GM21447 (cell line): Measurements from ENCODE around the gene GALNT18.
A peak's percentile ranks its signal among the peaks of the same experiment; 100 is the strongest.

Experiments used
- ATAC-seq: cut with Tn5 transposase; IDR thresholded peaks from one replicate; pipeline ENCODE4 v1.9.1; 2021; ENCODE audit not compliant: unreplicated experiment

The GALNT18 gene

GRCh38 chr11:11289669-11290068, 332.1 kb downstream of the GALNT18 start:
- no peak for ATAC-seq

- no peak for ATAC-seq
These were observed 332.7 kb downstream of the GALNT18 start for GRCh38 chr11:11288972-11289616.

GRCh38 chr11:11284481-11284880, 337.3 kb downstream of the GALNT18 start:
- no peak for ATAC-seq

GRCh38 chr11:11281626-11282025, 340.2 kb downstream of the GALNT18 start:
- ATAC-seq, result no peak

- no peak for ATAC-seq
These were observed 341.0 kb downstream of the GALNT18 start for GRCh38 chr11:11280826-11281225.

- ATAC-seq, result no peak
These were observed 341.7 kb downstream of the GALNT18 start for GRCh38 chr11:11279956-11280689.

- ATAC-seq, result no peak
These were observed 349.6 kb downstream of the GALNT18 start for GRCh38 chr11:11272254-11272653.

GRCh38 chr11:11270236-11270775, 351.5 kb downstream of the GALNT18 start:
- no peak for ATAC-seq

GRCh38 chr11:11268706-11269105, 353.1 kb downstream of the GALNT18 start:
- ATAC-seq, result no peak

GRCh38 chr11:11268119-11268518, 353.7 kb downstream of the GALNT18 start:
- no peak for ATAC-seq

GRCh38 chr11:11267312-11267711, 354.5 kb downstream of the GALNT18 start:
- ATAC-seq, result no peak

- no peak for ATAC-seq
These were observed 355.7 kb downstream of the GALNT18 start for GRCh38 chr11:11265994-11266606.

- no peak for ATAC-seq
These were observed 356.5 kb downstream of the GALNT18 start for GRCh38 chr11:11265320-11265719.

- no peak for ATAC-seq
These were observed 358.4 kb downstream of the GALNT18 start for GRCh38 chr11:11263238-11264005.

GRCh38 chr11:11262171-11262920, 359.5 kb downstream of the GALNT18 start:
- no peak for ATAC-seq

GRCh38 chr11:11261629-11262028, 360.2 kb downstream of the GALNT18 start:
- peak; percentile 53 for ATAC-seq

GRCh38 chr11:11260903-11261302, 360.9 kb downstream of the GALNT18 start:
- ATAC-seq, result no peak

GRCh38 chr11:11253995-11254394, 367.8 kb downstream of the GALNT18 start:
- ATAC-seq, result no peak

- ATAC-seq, result no peak
These were observed 368.3 kb downstream of the GALNT18 start for GRCh38 chr11:11253497-11253896.

GRCh38 chr11:11252403-11252802, 369.4 kb downstream of the GALNT18 start:
- no peak for ATAC-seq
